ENCODE results near the gene LRMDA.

GRCh38 chr10:75586814-75587213 is 155.4 kb downstream of the LRMDA start:
- TF ChIP-seq POLR2A (IDR thresholded peaks at IDR 0.05) = no peak
- TF ChIP-seq, protein P1, sequence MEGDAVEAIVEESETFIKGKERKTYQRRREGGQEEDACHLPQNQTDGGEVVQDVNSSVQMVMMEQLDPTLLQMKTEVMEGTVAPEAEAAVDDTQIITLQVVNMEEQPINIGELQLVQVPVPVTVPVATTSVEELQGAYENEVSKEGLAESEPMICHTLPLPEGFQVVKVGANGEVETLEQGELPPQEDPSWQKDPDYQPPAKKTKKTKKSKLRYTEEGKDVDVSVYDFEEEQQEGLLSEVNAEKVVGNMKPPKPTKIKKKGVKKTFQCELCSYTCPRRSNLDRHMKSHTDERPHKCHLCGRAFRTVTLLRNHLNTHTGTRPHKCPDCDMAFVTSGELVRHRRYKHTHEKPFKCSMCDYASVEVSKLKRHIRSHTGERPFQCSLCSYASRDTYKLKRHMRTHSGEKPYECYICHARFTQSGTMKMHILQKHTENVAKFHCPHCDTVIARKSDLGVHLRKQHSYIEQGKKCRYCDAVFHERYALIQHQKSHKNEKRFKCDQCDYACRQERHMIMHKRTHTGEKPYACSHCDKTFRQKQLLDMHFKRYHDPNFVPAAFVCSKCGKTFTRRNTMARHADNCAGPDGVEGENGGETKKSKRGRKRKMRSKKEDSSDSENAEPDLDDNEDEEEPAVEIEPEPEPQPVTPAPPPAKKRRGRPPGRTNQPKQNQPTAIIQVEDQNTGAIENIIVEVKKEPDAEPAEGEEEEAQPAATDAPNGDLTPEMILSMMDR (IDR thresholded peaks at IDR 0.05) = no peak
- TF ChIP-seq EP300 (IDR thresholded peaks at IDR 0.05; ENCODE audit: low read depth) = no peak

Data from transverse colon (tissue), 3 donors.